NT2/D1 (cell line): ENCODE data around the gene RPRD1B.

Experiments used
- SUZ12 ChIP-seq: IDR thresholded peaks from 2 replicates; pipeline ENCODE4 v1.6.1; 2011; ENCODE audit not compliant: insufficient read length, insufficient read depth; ENCODE audit errors: extremely low read depth
- YY1 ChIP-seq: IDR thresholded peaks from 2 replicates; pipeline ENCODE4 v1.6.1; 2011; ENCODE audit not compliant: insufficient read length, insufficient read depth
- ZNF274 ChIP-seq: IDR thresholded peaks from 2 replicates; pipeline ENCODE4 v1.6.1; 2011; ENCODE audit warnings: mild to moderate bottlenecking, low read depth, low read length

GRCh38 chr20:38043512-38044300 is 10.2 kb downstream of the RPRD1B start:
- TF ChIP-seq YY1 (no peak), ZNF274 (no peak), SUZ12 (no peak)
